OCI-LY1 (cell line): Measurements from ENCODE around the gene ASB17.
"Not testable (repeated sequence)": the region's sequence is repeated elsewhere in the genome, so short reads cannot be mapped to it uniquely, and the experiment has no call there.

ENCODE experiments used
- CTCF ChIP-seq: fragments of 200-600 bp; sonication (generic), shearing (Covaris generic); IDR thresholded peaks from 2 replicates; pipeline ENCODE4 v1.5.1; 2017; ENCODE audit warnings: mild to moderate bottlenecking, antibody characterized with exemption, low read length, moderate library complexity, mixed read lengths
- EZH2 ChIP-seq: fragments of 200-600 bp; sonication (generic), shearing (Covaris generic); IDR thresholded peaks from 2 replicates; pipeline ENCODE4 v1.8.0; 2017; ENCODE audit warnings: borderline replicate concordance, mixed run types, mild to moderate bottlenecking, antibody characterized with exemption, low read length, moderate library complexity, mixed read lengths

GRCh38 chr1:75943037-75943436 is 10.8 kb upstream of the ASB17 start:
- not testable (repeated sequence) for TF ChIP-seq CTCF, EZH2
